GM21528 (cell line): ENCODE measurements around the gene MARF1.
"Not testable (repeated sequence)": the region's sequence is repeated elsewhere in the genome, so short reads cannot be mapped to it uniquely, and the experiment has no call there.

Experiments used
- ATAC-seq: cut with Tn5 transposase; IDR thresholded peaks from one replicate; pipeline ENCODE4 v1.9.1; 2021; ENCODE audit warnings: mild to moderate bottlenecking, moderate library complexity; ENCODE audit not compliant: unreplicated experiment, low FRiP score

The MARF1 gene

GRCh38 chr16:15573896-15574613 is 68.9 kb downstream of the MARF1 start:
- not testable (repeated sequence) for ATAC-seq

- no peak for ATAC-seq
Observed at GRCh38 chr16:15573274-15573895, 69.6 kb downstream of the MARF1 start.

GRCh38 chr16:15572329-15573001 is 70.5 kb downstream of the MARF1 start:
- no peak for ATAC-seq

GRCh38 chr16:15571557-15571956 is 71.4 kb downstream of the MARF1 start:
- no peak for ATAC-seq

GRCh38 chr16:15570666-15571065 is 72.3 kb downstream of the MARF1 start:
- not testable (repeated sequence) for ATAC-seq

GRCh38 chr16:15567823-15568222 is 75.1 kb downstream of the MARF1 start:
- ATAC-seq = no peak

GRCh38 chr16:15566095-15566494 is 76.9 kb downstream of the MARF1 start:
- ATAC-seq = no peak

- no peak for ATAC-seq
Observed at GRCh38 chr16:15564604-15565339, 78.2 kb downstream of the MARF1 start.

GRCh38 chr16:15559176-15559575 is 83.8 kb downstream of the MARF1 start:
- no peak for ATAC-seq

- ATAC-seq = no peak
Observed at GRCh38 chr16:15557258-15557657, 85.7 kb downstream of the MARF1 start.

GRCh38 chr16:15556130-15556529 is 86.8 kb downstream of the MARF1 start:
- ATAC-seq = no peak

- no peak for ATAC-seq
Observed at GRCh38 chr16:15553313-15554088, 89.5 kb downstream of the MARF1 start.

GRCh38 chr16:15552507-15552906 is 90.4 kb downstream of the MARF1 start:
- ATAC-seq = no peak

GRCh38 chr16:15548482-15548891 is 94.5 kb downstream of the MARF1 start:
- no peak for ATAC-seq

GRCh38 chr16:15547768-15548096 is 95.2 kb downstream of the MARF1 start:
- no peak for ATAC-seq

- not testable (repeated sequence) for ATAC-seq
Observed at GRCh38 chr16:15547072-15547767, 95.7 kb downstream of the MARF1 start.

- ATAC-seq = no peak
Observed at GRCh38 chr16:15545544-15545943, 97.4 kb downstream of the MARF1 start.

- no peak for ATAC-seq
Observed at GRCh38 chr16:15544405-15544804, 98.5 kb downstream of the MARF1 start.
